ENCODE data around the gene EVI5L. TPM values are rescaled to one million over a fixed set of nuclear protein-coding genes. Genes with fewer than 3 reads are reported as not detected.
"Not testable (repeated sequence)": the region's sequence is repeated elsewhere in the genome, so short reads cannot be mapped to it uniquely, and the experiment has no call there.

Gene EVI5L
- polyA plus RNA-seq, 1 of the 3 experiments (the other 2 are of a cell fraction), result 9.7 TPM

- Histone ChIP-seq H3K79me2 (ENCODE audit: insufficient read depth) (no peaks in the 10 kb centered on the region), H3K4me1 (ENCODE audit: control insufficient read depth in 1 of 2, insufficient read depth in 2 of 2, low read depth in 1 of 2, low read length in 1 of 2) (no peaks in the 10 kb centered on the region), H3K9me2 (no peaks in the 10 kb centered on the region), H3K9ac (no peak overlapping the region), H3K4me3 (ENCODE audit: low read depth in 2 of 2, low read length in 1 of 2) (no peak overlapping the region), H3F3A (replicated peaks; ENCODE audit: insufficient read depth) (no peaks in the 10 kb centered on the region), H4K20me1 (ENCODE audit: insufficient read depth) (no peaks in the 10 kb centered on the region), H3K9me3 (no peaks in the 10 kb centered on the region), H3K27ac (ENCODE audit: low read depth in 2 of 2, low read length in 1 of 2) (no peak overlapping the region), H2AFZ (ENCODE audit: low read depth) (no peak overlapping the region), H3K4me2 (no peak overlapping the region), H3K36me3 (replicated peaks in 1 of 2; ENCODE audit: control insufficient read depth in 1 of 2, insufficient read depth in 2 of 2, low read length in 1 of 2) (no peaks in the 10 kb centered on the region), H3K27me3 (ENCODE audit: insufficient read depth) (peaks cover 23% of the 10 kb centered on the region; the same call in 1 of the 2 replicates)
- ChIA-PET POLR2A (no interaction called here), CTCF (no interaction called here)
- 0% methylated on average over 2 of the region's 2 CpGs for WGBS (ENCODE audit: low lambda C conversion rate)
- TF ChIP-seq RFX5 (IDR thresholded peaks at IDR 0.05; ENCODE audit: low read length) (no peak), TEAD4 (IDR thresholded peaks at IDR 0.05; ENCODE audit: borderline replicate concordance, insufficient read depth) (no peak), YY1 (IDR thresholded peaks at IDR 0.05; ENCODE audit: low read depth) (no peak), GATA2 (CRISPR knock-in tag; IDR thresholded peaks at IDR 0.05) (no peak)
- no peak for DNase-seq
These were observed 18.0 kb upstream of the EVI5L start for GRCh38 chr19:7811989-7812388.

- no peaks in the 10 kb centered on the region for H3K9me2 ChIP-seq
- ChIA-PET POLR2A (no interaction called here), CTCF (interaction anchor here (3.9 kb wide), 1 partner anchor 15 kb away, joined by 15 read pairs; no protein-coding TSS in a partner anchor)
- WGBS (ENCODE audit: low lambda C conversion rate), result 7% methylated on average over 8 of the region's 10 CpGs
- H3K9ac ChIP-seq, result no peak overlapping the region
- no peak overlapping the region for H2AFZ ChIP-seq (ENCODE audit: low read depth)
- no peak for DNase-seq
- H3K79me2 ChIP-seq (ENCODE audit: insufficient read depth), result no peaks in the 10 kb centered on the region
- H3K9me3 ChIP-seq, result no peaks in the 10 kb centered on the region
- no peak overlapping the region for H3K4me2 ChIP-seq
- no peaks in the 10 kb centered on the region for H3F3A ChIP-seq (replicated peaks; ENCODE audit: insufficient read depth)
- peaks cover 0 to under 1% of the 10 kb centered on the region in 2 experiments; a peak in 1 of 4 replicates for H3K4me1 ChIP-seq (ENCODE audit: control insufficient read depth in 1 of 2, insufficient read depth in 2 of 2, low read depth in 1 of 2, low read length in 1 of 2)
- H3K27ac ChIP-seq (ENCODE audit: low read depth in 2 of 2, low read length in 1 of 2), result no peak overlapping the region
- no peaks in the 10 kb centered on the region for H3K36me3 ChIP-seq (replicated peaks in 1 of 2; ENCODE audit: control insufficient read depth in 1 of 2, insufficient read depth in 2 of 2, low read length in 1 of 2)
- H3K4me3 ChIP-seq (ENCODE audit: low read depth in 2 of 2, low read length in 1 of 2), result no peak overlapping the region
- no peaks in the 10 kb centered on the region for H4K20me1 ChIP-seq (ENCODE audit: insufficient read depth)
- TF ChIP-seq FOXM1 (IDR thresholded peaks at IDR 0.05; ENCODE audit: low read depth), result no peak
- no peak for TF ChIP-seq RCOR1 (IDR thresholded peaks at IDR 0.05; ENCODE audit: low read length)
- TF ChIP-seq SIN3A (IDR thresholded peaks at IDR 0.05; ENCODE audit: borderline replicate concordance, low read depth, low read length), result no peak
- H3K27me3 ChIP-seq (ENCODE audit: insufficient read depth), result peaks cover 10% of the 10 kb centered on the region; the same call in 1 of the 2 replicates
These were observed 14.7 kb upstream of the EVI5L start for GRCh38 chr19:7815325-7815724.

GRCh38 chr19:7816040-7816439 is 14.0 kb upstream of the EVI5L start:
- 17% methylated on average over 3 of the region's 3 CpGs for WGBS (ENCODE audit: low lambda C conversion rate)
- not testable (repeated sequence) for H3K36me3 ChIP-seq (replicated peaks in 1 of 2; ENCODE audit: control insufficient read depth in 1 of 2, insufficient read depth in 2 of 2, low read length in 1 of 2)
- CTCF ChIA-PET, result interaction anchor here (3.9 kb wide), 1 partner anchor 16 kb away, joined by 15 read pairs; no protein-coding TSS in a partner anchor

More at GRCh38 chr19:7816040-7816439, 14.0 kb upstream of the EVI5L start:
- H3K4me2 ChIP-seq; H3K9me3 ChIP-seq; H3K9ac ChIP-seq; POLR2A ChIA-PET; H3K79me2 ChIP-seq (ENCODE audit: insufficient read depth); H2AFZ ChIP-seq (ENCODE audit: low read depth); H3K4me3 ChIP-seq (ENCODE audit: low read depth in 2 of 2, low read length in 1 of 2); H3K27ac ChIP-seq (ENCODE audit: low read depth in 2 of 2, low read length in 1 of 2); DNase-seq; H3K4me1 ChIP-seq (ENCODE audit: control insufficient read depth in 1 of 2, insufficient read depth in 2 of 2, low read depth in 1 of 2, low read length in 1 of 2); H3K9me2 ChIP-seq; H4K20me1 ChIP-seq (ENCODE audit: insufficient read depth); H3F3A ChIP-seq (replicated peaks; ENCODE audit: insufficient read depth): not testable (repeated sequence)
- H3K27me3 ChIP-seq (ENCODE audit: insufficient read depth), result peaks cover 15% of the 10 kb centered on the region; the same call in 1 of the 2 replicates
